ENCODE measurements around the gene LRRC32. TPM values are rescaled to one million over a fixed set of nuclear protein-coding genes. Genes with fewer than 3 reads are reported as not detected.
"Not testable (repeated sequence)": the region's sequence is repeated elsewhere in the genome, so short reads cannot be mapped to it uniquely, and the experiment has no call there.

LRRC32 gene
- total RNA-seq, 1 experiment from 2014 or later = not detected

- no peak for DNase-seq (ENCODE audit: low spot score)
These were observed 20.6 kb downstream of the LRRC32 start for GRCh38 chr11:76649851-76650372.

DNA sequence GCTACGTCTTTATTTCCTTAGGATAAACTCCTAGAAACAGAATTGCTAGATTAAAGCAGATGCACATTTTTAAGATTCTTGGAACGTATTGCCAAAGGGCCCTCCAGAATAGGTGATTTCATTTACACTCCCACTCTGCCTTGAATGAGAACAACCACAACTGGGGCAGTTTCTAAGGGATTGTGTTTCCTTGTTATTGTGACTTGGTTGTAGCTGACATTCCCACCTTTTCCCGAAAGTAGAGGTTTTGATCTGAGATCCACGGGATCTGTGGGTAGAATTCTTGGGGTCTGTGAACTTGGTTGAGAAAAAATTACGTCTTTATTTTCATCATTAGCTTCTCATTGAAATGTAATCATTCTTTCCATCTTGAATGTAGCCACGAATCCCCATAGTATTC, 21.5 kb downstream of the LRRC32 start:
- no peak for DNase-seq (ENCODE audit: low spot score)

- no peak for DNase-seq (ENCODE audit: low spot score)
These were observed 22.5 kb downstream of the LRRC32 start for GRCh38 chr11:76648061-76648460.

DNA sequence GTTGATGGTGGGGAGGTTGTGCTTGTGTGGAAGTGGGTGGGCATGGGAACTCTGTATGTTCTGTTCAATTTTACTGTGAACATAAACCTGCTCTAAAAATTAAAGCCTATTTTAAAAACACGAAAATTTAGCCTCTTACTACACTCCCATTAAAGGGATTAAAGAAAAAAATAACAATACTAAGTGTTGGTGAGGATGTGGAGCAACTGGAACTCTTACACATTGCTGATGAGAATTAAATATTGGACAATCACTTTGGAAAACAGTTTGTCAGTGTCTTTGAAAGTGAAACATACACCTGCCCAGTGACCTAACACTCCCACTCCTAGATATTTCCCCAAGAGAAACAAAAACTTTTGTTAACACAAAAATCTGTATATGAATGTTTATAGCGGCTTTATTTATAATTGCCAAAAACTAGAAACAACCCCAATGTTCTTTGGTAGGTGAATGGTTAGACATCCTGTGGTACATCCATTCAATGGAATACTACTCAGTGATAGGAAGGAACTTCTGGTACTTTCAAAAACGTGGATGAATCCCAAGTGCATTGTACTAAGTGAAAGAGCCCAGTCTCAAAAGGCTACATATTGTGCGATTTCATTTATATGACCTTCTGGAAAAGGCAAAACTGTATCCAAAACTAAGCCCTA, 23.5 kb downstream of the LRRC32 start:
- DNase-seq (ENCODE audit: low spot score) = no peak

- DNase-seq (ENCODE audit: low spot score) = no peak
These were observed 26.0 kb downstream of the LRRC32 start for GRCh38 chr11:76644591-76644990.

GRCh38 chr11:76643711-76644110, 26.8 kb downstream of the LRRC32 start:
- DNase-seq (ENCODE audit: low spot score) = not testable (repeated sequence)

GRCh38 chr11:76642341-76642740, 28.2 kb downstream of the LRRC32 start:
- no peak for DNase-seq (ENCODE audit: low spot score)

DNA sequence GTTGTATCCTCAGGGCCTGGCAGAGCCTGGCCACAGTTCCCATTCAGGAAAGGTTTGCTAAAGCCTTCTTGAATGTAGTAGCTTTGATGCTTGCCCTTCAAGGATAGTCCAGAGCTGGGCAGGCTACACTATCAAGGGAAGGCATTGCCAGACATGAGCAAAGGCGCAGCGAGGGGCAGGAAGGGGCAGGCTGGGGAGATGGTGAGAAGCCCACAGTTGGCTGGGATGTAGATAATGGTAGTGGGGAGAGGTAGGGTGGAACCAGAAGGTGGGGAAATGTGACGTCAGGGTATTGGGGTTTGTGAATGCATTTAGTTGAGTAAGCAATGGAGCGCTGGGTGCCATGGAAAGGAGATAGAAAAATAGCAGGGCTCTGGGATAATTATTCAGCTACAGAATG, 28.6 kb downstream of the LRRC32 start:
- no peak for DNase-seq (ENCODE audit: low spot score)

DNA sequence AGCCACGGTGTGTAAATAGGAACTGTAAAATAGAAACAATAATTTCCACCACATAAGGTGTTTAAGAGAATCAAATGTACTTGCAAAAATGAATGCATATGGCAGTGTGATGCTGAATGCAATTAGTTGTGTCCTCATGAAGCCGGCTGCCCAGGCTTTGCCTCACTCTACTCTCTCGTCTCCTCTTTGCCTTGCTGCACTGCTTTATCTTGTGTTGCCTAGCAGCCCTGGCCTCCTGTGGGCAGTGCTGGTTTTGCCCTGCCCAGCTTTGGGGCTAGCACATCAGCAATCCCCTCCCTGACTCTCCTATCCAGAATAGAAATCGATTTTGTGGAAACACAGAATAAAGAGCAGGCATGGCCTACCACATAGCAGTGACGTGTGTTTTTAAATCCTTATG, 30.0 kb downstream of the LRRC32 start:
- no peak for DNase-seq (ENCODE audit: low spot score)

GRCh38 chr11:76639621-76640020, 30.9 kb downstream of the LRRC32 start:
- DNase-seq (ENCODE audit: low spot score) = no peak

DNA sequence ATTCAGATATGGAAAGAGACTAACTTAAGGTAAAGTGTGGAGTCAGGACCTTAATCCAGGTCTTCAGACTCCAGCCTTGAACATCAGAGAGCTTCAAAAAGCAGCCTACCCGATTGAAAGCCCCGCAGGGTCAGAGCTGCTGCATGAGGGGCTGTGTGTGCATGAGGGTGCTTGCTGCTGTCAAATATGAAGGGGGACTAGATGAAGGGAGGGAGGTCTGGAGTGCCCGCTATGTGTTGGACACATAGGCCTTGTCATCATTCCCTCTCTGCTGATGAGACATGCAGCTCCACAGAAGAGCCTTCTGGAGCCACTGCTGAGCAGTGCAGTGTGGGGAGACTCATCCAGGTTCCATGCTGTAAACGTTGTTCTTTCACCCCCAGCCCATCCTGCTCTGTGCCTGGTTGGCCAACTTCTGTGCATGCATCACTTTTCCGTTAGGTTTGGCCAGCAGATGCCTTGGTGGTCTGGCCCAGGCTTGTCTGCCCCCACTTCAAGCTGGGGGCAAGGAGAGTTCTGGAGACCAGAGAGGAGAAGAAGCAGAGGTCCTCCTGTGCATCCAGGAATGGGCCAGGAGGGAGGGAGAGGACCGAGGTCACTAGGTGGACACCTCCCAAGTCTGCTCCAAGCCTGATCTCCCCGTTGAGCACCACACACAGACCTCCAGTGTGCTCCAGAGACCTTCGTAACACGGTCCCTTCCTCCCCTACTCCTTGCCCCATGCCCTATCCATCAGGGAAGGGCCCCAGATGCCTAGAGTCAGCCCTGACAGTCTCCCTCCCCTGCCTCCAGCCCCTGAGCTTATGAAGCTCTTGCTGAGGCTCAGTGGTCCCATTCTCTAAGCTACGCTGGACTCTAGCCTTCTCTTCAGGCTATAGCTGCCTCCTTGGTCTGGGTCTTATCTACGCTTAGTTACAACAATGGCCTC, 32.0 kb downstream of the LRRC32 start:
- DNase-seq (ENCODE audit: low spot score) = no peak

GRCh38 chr11:76637491-76638269, 32.9 kb downstream of the LRRC32 start:
- no peak for DNase-seq (ENCODE audit: low spot score)

DNA sequence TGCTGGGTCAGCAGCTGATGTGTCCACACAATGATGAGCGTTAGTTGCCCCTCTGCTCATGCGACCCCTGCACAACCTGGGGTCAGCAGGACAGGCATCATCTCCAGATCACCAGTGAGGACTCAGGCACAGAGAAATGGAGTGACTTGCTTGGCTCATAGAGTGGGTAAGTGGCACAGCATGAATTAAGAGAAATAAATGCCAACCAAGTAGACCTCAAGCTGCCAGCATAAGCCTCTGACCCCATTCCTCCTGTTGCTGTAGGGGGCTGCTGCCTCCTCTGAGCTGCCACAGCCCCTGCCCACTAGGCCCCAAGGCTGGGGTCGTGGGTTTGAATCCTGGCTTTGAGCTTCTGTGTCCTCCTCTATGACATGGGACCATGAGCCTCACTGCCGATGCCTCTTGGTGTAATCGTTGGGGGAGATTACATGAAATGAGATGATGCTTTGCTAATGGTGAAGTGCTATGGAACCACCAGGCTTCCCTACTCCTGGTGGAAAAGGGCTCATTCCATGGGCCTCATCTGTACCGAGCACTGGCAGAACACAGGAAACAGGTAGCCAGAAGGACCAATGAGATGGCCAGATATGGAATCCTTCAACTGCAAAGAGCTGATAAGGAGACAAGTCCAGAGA, 33.6 kb downstream of the LRRC32 start:
- DNase-seq (ENCODE audit: low spot score) = no peak

GRCh38 chr11:76635991-76636738, 34.4 kb downstream of the LRRC32 start:
- DNase-seq (ENCODE audit: low spot score) = no peak

- DNase-seq (ENCODE audit: low spot score) = no peak
These were observed 35.7 kb downstream of the LRRC32 start for GRCh38 chr11:76634886-76635285.

DNA sequence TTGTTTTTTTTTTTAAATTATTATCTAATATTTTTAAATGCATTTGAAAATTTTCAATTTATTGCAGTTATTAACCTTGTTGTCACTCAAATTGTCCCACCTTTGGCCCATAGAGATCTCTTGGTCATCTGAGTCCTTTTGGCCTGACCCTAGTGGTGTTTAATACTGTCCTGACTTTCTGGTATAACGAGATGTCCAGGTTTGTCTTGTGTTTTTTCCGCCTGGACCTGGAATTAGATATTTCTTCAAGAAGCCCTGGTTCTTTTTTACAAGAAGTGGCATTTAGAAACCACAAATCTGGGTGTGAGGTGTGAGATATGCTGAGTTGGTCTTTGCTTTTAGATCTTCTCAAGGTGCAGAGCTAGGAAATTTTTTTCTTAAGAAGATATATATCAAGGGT, 38.1 kb downstream of the LRRC32 start:
- DNase-seq (ENCODE audit: low spot score) = no peak

GRCh38 chr11:76631566-76632308, 38.8 kb downstream of the LRRC32 start:
- DNase-seq (ENCODE audit: low spot score) = no peak

- no peak for DNase-seq (ENCODE audit: low spot score)
These were observed 39.8 kb downstream of the LRRC32 start for GRCh38 chr11:76630600-76631281.

GRCh38 chr11:76629853-76630599, 40.5 kb downstream of the LRRC32 start:
- no peak for DNase-seq (ENCODE audit: low spot score)
